ENCODE measurements around the gene LPAR1. TPM values are rescaled to one million over a fixed set of nuclear protein-coding genes. Genes with fewer than 3 reads are reported as not detected.
A peak's percentile ranks its signal among the peaks of the same experiment; 100 is the strongest.

The LPAR1 gene
- total and polyA plus RNA-seq, 2 of the 8 experiments (the other 6 are each of a cell fraction or from before 2014, with no cell fraction given): 3.4 to 5.1 TPM

GRCh38 chr9:110984890-110985437 is 53.3 kb downstream of the LPAR1 start:
- H3K79me2 ChIP-seq (ENCODE audit: control insufficient read depth in 1 of 2, insufficient read depth in 2 of 2, low read length in 2 of 2): no peaks in the 10 kb centered on the region
- no peak for DNase-seq (ENCODE audit: low read depth in 1 of 2, low spot score in 2 of 2)
- WGBS, 2 experiments (ENCODE audit: extremely low coverage in 1 of 2, insufficient coverage in 1 of 2, insufficient read length in 1 of 2, insufficient replicate concordance in 2 of 2, low coverage in 1 of 2, low lambda C conversion rate in 2 of 2, missing lambda C conversion rate in 1 of 2): 14% methylated on average over 2 of the region's 2 CpGs; no CpG with 5 or more reads in 1 of the 2 experiments
- no peak overlapping the region for H2BK12ac ChIP-seq (ENCODE audit: low read depth, low read length)
- H4K91ac ChIP-seq (replicated peaks; ENCODE audit: insufficient read length, low read length): no peak overlapping the region
- no peaks in the 10 kb centered on the region for H3K23me2 ChIP-seq (ENCODE audit: low read depth, low read length)
- H2BK5ac ChIP-seq (ENCODE audit: low read depth, low read length): no peak overlapping the region
- H2AK5ac ChIP-seq (ENCODE audit: low read depth, low read length): no peak overlapping the region
- no peak overlapping the region for H3K9ac ChIP-seq (replicated peaks in 1 of 4; ENCODE audit: extremely low read depth in 1 of 4, low read depth in 3 of 4, low read length in 3 of 4)
- no peak overlapping the region for H3K27ac ChIP-seq (ENCODE audit: low read depth, low read length)
- H3K56ac ChIP-seq (replicated peaks; ENCODE audit: insufficient read length, low read depth, low read length): no peak overlapping the region
- CTCF ChIA-PET (ENCODE audit: partially characterized antibody): interaction anchor here (0.6 to 0.9 kb wide), 3 partner anchors 12 to 313 kb away, joined by 3 to 4 read pairs (median 3); no protein-coding TSS in a partner anchor
- H4K5ac ChIP-seq (ENCODE audit: insufficient read length, low read depth, low read length): peak overlapping the region; percentile 55
- H3K4ac ChIP-seq (replicated peaks; ENCODE audit: insufficient read length, low read depth, low read length): no peak overlapping the region
- no peak overlapping the region; the same call in 1 of the 2 replicates for H3K18ac ChIP-seq (ENCODE audit: extremely low read depth, low read length)
- H2BK20ac ChIP-seq (ENCODE audit: low read length): no peak overlapping the region
- no peaks in the 10 kb centered on the region for H3K36me3 ChIP-seq (ENCODE audit: control insufficient read depth in 2 of 4, insufficient read depth in 4 of 4, low read length in 3 of 4)
- no peak overlapping the region for H3K14ac ChIP-seq (ENCODE audit: insufficient read length)
- peak; percentile 28 for FAIRE-seq
- no peaks in the 10 kb centered on the region for H3K79me1 ChIP-seq (ENCODE audit: low read depth, low read length)
- H4K20me1 ChIP-seq (replicated peaks in 1 of 2; ENCODE audit: control insufficient read depth in 1 of 2, insufficient read depth in 2 of 2, low read length in 2 of 2): no peaks in the 10 kb centered on the region
- H3K9me3 ChIP-seq (ENCODE audit: insufficient read depth in 2 of 2, low read depth in 1 of 2, low read length in 1 of 2): no peaks in the 10 kb centered on the region
- no peaks in the 10 kb centered on the region for H3K27me3 ChIP-seq (replicated peaks in 1 of 4; ENCODE audit: control insufficient read depth in 3 of 4, extremely low read depth in 1 of 4, insufficient read depth in 3 of 4, low read length in 3 of 4)
- peaks cover 0 to 3% (median 3%) of the 10 kb centered on the region in 4 experiments; a peak in 4 of 7 replicates for H3K4me1 ChIP-seq (replicated peaks in 1 of 4; ENCODE audit: control insufficient read depth in 3 of 4, insufficient read depth in 4 of 4, low read length in 3 of 4)
- H3K4me3 ChIP-seq (ENCODE audit: extremely low read depth in 1 of 4, insufficient read depth in 2 of 4, low read depth in 3 of 4, low read length in 4 of 4): peak overlapping the region in 1 of 4 experiments; percentile 20; a peak in 1 of 8 replicates
- H3K4me2 ChIP-seq (ENCODE audit: insufficient read depth in 1 of 2, low read depth in 2 of 2, low read length in 2 of 2): peak overlapping the region; percentile 32 to 35; a peak in 3 of 4 replicates
- H3K23ac ChIP-seq (ENCODE audit: insufficient read length): no peak overlapping the region
- H4K8ac ChIP-seq (ENCODE audit: extremely low read depth, insufficient read depth, low read length): no peak overlapping the region
- no peak overlapping the region for H2BK120ac ChIP-seq (replicated peaks; ENCODE audit: low read depth, low read length)
- no peak overlapping the region for H2AFZ ChIP-seq (ENCODE audit: low read length)
- POLR2A ChIA-PET (ENCODE audit: partially characterized antibody): interaction anchor here (0.6 kb wide), 1 partner anchor 95 kb away, joined by 3 read pairs; no protein-coding TSS in a partner anchor
- H2BK15ac ChIP-seq (ENCODE audit: low read length): no peak overlapping the region
- TF ChIP-seq, protein P1, sequence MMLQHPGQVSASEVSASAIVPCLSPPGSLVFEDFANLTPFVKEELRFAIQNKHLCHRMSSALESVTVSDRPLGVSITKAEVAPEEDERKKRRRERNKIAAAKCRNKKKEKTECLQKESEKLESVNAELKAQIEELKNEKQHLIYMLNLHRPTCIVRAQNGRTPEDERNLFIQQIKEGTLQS (IDR thresholded peaks at IDR 0.05; ENCODE audit: insufficient read depth, low read depth, low read length): no peak
- TF ChIP-seq RAD21 (IDR thresholded peaks at IDR 0.05 in 1 of 2, conservative IDR thresholded peaks at IDR 0.05 in 1 of 2; ENCODE audit: low read depth in 2 of 2, low read length in 2 of 2): no peak
- no peak for TF ChIP-seq TBP (IDR thresholded peaks at IDR 0.05; ENCODE audit: low read depth, low read length)
- TF ChIP-seq SRF (IDR thresholded peaks at IDR 0.05; ENCODE audit: low read depth, low read length): no peak
- TF ChIP-seq BCL11A (IDR thresholded peaks at IDR 0.05; ENCODE audit: low read depth in 2 of 2, low read length in 2 of 2): no peak
- TF ChIP-seq GABPA (IDR thresholded peaks at IDR 0.05; ENCODE audit: borderline replicate concordance, insufficient read depth, low read length): no peak
- no peak for TF ChIP-seq HDAC2 (IDR thresholded peaks at IDR 0.05; ENCODE audit: borderline replicate concordance in 1 of 2, low read depth in 2 of 2, low read length in 2 of 2)
- no peak for TF ChIP-seq CHD2 (IDR thresholded peaks at IDR 0.05; ENCODE audit: low read length)
- no peak for TF ChIP-seq SP4 (IDR thresholded peaks at IDR 0.05; ENCODE audit: low read length)
- TF ChIP-seq JUN (IDR thresholded peaks at IDR 0.05; ENCODE audit: low read depth, low read length): no peak
- no peak for TF ChIP-seq CEBPB (IDR thresholded peaks at IDR 0.05; ENCODE audit: low read depth, low read length)
- TF ChIP-seq HDAC6 (IDR thresholded peaks at IDR 0.05; ENCODE audit: low read depth, low read length): no peak
- no peak for TF ChIP-seq SP1 (IDR thresholded peaks at IDR 0.05; ENCODE audit: low read depth, low read length)
